AG04450 (cell line): ENCODE data around the gene SPR. TPM values are rescaled to one million over a fixed set of nuclear protein-coding genes. Genes with fewer than 3 reads are reported as not detected.

Source experiments
- CTCF ChIA-PET: fragments of 300-600, 350-600 bp; formaldehyde crosslinking; extraction: SDS; loops from one replicate; lab custom pipeline; 2022; ENCODE audit warnings: antibody characterized with exemption, inconsistent platforms; lab: Charles Lee
- POLR2A ChIA-PET: fragments of 350-600 bp; formaldehyde crosslinking; extraction: SDS; loops from one replicate; lab custom pipeline; 2021; ENCODE audit warnings: antibody characterized with exemption, inconsistent platforms; lab: Yijun Ruan, JAX
- DNase-seq: peaks from one replicate; pipeline ENCODE4 v3.0.0-alpha.2; 2011; ENCODE audit warnings: low read depth, low spot score
- H3K27ac ChIP-seq: one replicate; pipeline ENCODE4 v1.5.1; 2012; ENCODE audit warnings: low read depth, low read length, control low read depth
- H3K27me3 ChIP-seq: one replicate; pipeline ENCODE4 v1.6.0; 2012; ENCODE audit warnings: low read length; ENCODE audit not compliant: control insufficient read depth, insufficient read depth
- H3K4me3 ChIP-seq: 2 replicates; pipeline ENCODE4 v1.5.1; 2011; ENCODE audit warnings: mild to moderate bottlenecking, low read depth, low read length, control low read depth
- H3K9me3 ChIP-seq: 2 replicates; pipeline ENCODE4 v1.5.1; 2012; ENCODE audit warnings: low read length; ENCODE audit not compliant: control insufficient read depth, insufficient read depth
- polyA plus RNA-seq: library from polyadenylated mRNA; depleted of rRNA; stranded (reverse); fragments of >200 nt; gene quantifications from 2 replicates; pipeline ENCODE4 v1.2.3, GENCODE V29; 2011
- TF ChIP-seq, protein P1 (sequence below): IDR thresholded peaks from 2 replicates; pipeline ENCODE4 v1.5.1; 2011; ENCODE audit warnings: low read depth, low read length, control low read depth, inconsistent platforms

The SPR gene
- polyA plus RNA-seq, 1 experiment: 17.5 TPM

DNA sequence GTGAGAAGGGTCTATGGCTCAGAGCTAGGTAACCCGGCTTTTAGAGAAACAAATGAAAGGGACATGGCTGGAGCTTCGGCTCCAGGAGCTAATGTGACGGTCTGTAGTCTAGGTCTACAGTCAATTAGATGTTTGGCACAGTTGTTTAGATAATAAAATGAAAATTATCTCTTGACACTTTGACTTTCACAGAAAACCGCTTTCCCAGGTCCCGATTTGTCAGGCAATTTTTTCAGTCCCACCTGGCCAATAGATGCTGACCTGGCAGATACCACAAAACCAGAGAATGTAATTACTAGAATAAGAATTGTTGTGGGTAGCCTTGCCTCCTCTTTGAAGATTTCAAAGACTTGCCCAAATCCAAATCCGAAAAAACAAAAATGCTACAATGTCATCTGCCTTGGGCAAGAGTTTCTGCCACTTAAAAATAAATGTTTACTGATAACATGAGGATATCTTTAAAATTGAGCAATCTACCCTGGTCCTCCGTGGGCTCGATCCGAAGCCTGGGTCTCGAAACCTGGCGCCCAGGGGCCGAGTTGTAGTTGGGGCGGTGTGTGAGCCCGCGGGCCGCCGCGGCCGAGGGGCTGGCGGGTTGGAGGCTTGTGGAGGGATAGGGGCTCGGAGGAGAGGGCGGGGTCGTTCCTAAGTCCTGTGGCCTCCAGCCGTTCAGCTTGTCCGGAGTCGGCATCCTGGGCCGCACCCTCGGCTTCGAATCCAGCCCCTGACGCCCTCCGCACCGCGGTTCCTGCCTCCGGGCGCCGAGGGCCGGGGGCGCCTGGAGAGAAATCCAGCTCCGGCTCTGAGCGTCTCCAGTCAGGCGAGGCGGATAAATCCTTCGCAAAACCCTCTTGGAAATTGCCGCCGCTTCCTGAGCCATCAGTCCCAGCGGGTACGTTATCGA is 32.5 kb downstream of the SPR start:
- H3K27me3 ChIP-seq: peaks cover 92% of the 10 kb centered on the region
- H3K9me3 ChIP-seq: peaks cover 20% of the 10 kb centered on the region
- no peak for DNase-seq
- ChIA-PET CTCF (interaction anchor here (2.5 kb wide), 1 partner anchor 27 kb away, joined by 7 read pairs; no protein-coding TSS in a partner anchor), POLR2A (no interaction called here)
- TF ChIP-seq, protein P1, sequence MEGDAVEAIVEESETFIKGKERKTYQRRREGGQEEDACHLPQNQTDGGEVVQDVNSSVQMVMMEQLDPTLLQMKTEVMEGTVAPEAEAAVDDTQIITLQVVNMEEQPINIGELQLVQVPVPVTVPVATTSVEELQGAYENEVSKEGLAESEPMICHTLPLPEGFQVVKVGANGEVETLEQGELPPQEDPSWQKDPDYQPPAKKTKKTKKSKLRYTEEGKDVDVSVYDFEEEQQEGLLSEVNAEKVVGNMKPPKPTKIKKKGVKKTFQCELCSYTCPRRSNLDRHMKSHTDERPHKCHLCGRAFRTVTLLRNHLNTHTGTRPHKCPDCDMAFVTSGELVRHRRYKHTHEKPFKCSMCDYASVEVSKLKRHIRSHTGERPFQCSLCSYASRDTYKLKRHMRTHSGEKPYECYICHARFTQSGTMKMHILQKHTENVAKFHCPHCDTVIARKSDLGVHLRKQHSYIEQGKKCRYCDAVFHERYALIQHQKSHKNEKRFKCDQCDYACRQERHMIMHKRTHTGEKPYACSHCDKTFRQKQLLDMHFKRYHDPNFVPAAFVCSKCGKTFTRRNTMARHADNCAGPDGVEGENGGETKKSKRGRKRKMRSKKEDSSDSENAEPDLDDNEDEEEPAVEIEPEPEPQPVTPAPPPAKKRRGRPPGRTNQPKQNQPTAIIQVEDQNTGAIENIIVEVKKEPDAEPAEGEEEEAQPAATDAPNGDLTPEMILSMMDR: no peak
- no peak overlapping the region for H3K4me3 ChIP-seq
- no peak overlapping the region for H3K27ac ChIP-seq

DNA sequence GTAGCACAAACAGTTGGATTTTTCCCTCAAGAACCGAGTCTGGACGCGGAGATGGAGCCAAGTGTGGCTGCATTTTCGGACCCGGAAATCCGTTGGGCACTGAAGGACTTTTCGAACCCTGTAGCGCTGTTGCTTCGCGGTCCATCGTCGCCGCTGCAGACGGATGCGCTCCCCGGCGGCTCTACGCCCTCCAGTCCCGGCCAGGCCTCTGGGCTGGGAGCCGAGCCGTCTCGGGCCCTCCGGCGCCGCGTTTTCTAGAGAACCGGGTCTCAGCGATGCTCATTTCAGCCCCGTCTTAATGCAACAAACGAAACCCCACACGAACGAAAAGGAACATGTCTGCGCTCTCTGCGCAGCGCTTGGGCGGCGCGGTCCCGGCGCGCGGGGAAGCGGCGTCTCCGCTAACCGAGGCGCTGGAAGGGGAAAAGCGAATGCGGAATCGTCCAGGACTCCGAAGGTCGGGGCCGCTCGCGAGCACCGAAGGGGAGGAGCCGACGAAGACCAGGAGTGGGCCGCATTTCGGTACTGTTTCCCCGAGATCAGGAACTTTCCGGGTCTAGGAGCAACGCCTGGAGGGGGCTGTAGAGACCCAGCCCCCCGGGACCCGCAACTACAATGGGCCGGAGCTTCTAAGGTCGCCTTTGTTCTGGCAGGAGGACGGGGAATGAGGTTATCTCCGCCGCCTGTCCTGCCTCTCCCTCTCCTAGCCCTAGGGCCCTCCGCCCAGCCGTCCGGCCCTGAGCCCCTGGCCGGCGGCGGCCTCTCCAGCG is 33.3 kb downstream of the SPR start:
- H3K27ac ChIP-seq: no peak overlapping the region
- POLR2A ChIA-PET: no interaction called here
- CTCF ChIA-PET: interaction anchor here (2.5 kb wide), 1 partner anchor 28 kb away, joined by 7 read pairs; no protein-coding TSS in a partner anchor
- DNase-seq: no peak
- TF ChIP-seq, protein P1: no peak
- peaks cover 92% of the 10 kb centered on the region for H3K27me3 ChIP-seq
- H3K9me3 ChIP-seq: peaks cover 24% of the 10 kb centered on the region
- peak overlapping the region; percentile 25; the same call in 1 of the 2 replicates for H3K4me3 ChIP-seq

DNA sequence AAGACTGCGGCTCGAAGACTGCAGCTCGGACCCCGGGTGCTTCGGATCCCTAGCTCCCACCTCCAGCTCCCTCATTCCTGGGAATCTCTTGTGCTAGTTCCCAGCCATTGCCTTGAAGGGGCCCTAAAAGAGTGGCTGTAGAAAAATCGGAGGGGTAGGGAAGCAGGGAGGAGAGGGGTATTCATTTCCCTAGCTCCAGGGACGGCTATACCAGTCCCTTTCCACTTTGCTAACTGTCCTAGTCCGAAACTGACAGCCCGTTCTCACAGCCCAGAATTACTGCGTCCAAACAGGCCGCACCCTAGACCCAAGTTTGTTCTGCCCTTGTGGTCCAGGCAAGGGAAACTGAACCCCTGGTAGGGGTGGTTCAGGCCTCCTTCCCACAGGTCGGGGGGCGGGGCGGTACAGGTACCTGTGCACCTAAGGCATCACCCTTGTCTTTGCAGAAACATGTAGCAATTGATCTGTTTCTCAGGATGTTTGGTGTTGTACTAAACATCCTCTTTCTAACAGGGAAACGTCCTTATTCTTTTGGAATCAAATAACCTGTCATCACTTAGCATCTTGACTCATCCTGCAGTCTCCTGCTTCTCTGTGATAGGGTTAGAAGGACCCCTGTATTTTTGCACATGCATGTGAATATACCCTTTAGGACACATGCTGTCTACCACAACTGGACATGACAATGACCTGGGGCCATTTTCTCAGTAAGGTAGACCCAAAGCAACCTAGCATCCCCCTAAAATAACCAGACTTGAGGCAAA is 34.1 kb downstream of the SPR start:
- peaks cover 92% of the 10 kb centered on the region for H3K27me3 ChIP-seq
- ChIA-PET POLR2A (no interaction called here), CTCF (interaction anchor here (2.5 kb wide), 1 partner anchor 28 kb away, joined by 7 read pairs; no protein-coding TSS in a partner anchor)

DNA sequence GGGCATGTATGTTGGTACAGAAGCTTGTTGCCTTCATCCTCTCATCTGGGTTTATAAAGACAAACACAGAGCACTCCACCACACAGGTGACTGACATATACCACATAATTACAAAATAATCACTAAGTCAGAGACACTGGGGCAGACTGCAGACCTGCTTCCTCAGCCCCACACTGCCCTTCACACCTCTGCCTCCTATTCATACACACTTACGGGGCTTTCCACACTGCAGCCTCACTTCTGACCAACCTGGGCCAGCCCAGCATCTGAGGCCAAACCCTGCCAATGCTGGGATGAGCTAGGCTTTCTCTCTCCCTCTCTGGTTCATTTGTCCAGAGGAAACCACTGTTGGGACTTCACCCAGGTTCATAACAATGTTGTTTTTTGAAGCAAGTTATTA is 34.6 kb downstream of the SPR start:
- ChIA-PET CTCF (no interaction called here), POLR2A (no interaction called here)
- TF ChIP-seq, protein P1: no peak
- peaks cover 24% of the 10 kb centered on the region for H3K9me3 ChIP-seq
- H3K4me3 ChIP-seq: no peak overlapping the region
- H3K27ac ChIP-seq: no peak overlapping the region
- H3K27me3 ChIP-seq: peaks cover 92% of the 10 kb centered on the region
- DNase-seq: no peak

More for the DNA sequence above, 34.1 kb downstream of the SPR start:
- Histone ChIP-seq H3K27ac (no peak overlapping the region), H3K9me3 (peaks cover 24% of the 10 kb centered on the region), H3K4me3 (no peak overlapping the region)
- DNase-seq: no peak
- TF ChIP-seq, protein P1: no peak
